Panc1 (cell line): ENCODE data around the gene POLDIP2. TPM values are rescaled to one million over a fixed set of nuclear protein-coding genes. Genes with fewer than 3 reads are reported as not detected.

Experiments
- ATAC-seq: fragments of 200-7000 bp; cut with Tn5 transposase; 2 replicates; pipeline ENCODE4 v1.9.1; 2020; ENCODE audit warnings: mild to moderate bottlenecking, moderate library complexity
- Bru-seq: library from RNA; stranded (reverse); fragments of 400-500 nt; gene quantifications from one replicate; lab custom pipeline; 2021; lab: Mats Ljungman, UMichigan
- BruChase-seq, 2 experiments: library from RNA; stranded (reverse); fragments of 400-500 nt; gene quantifications; one replicate each; lab custom pipeline; 2021; lab: Mats Ljungman, UMichigan
- BruUV-seq: library from RNA; stranded (reverse); fragments of 400-500 nt; replicated peaks from 2 replicates; lab custom pipeline; 2021; lab: Mats Ljungman, UMichigan
- CTCF ChIA-PET: fragments of 300-600 bp; sonication (Branson Sonifier 250); formaldehyde crosslinking; loops from one replicate; lab custom pipeline; 2022; ENCODE audit warnings: antibody characterized with exemption; lab: Charles Lee
- POLR2A ChIA-PET: fragments of 300-600 bp; sonication (Branson Sonifier 250); formaldehyde crosslinking; loops from one replicate; lab custom pipeline; 2022; ENCODE audit warnings: antibody characterized with exemption; lab: Charles Lee
- DNase-seq: peaks from one replicate; pipeline ENCODE4 v3.0.0-alpha.2; 2010; ENCODE audit warnings: low read depth, low spot score
- H3K27ac ChIP-seq: 2 replicates; pipeline ENCODE4 v1.5.1; 2011; ENCODE audit warnings: mild to moderate bottlenecking, low read length, inconsistent platforms
- H3K27me3 ChIP-seq: fragments of 200-500 bp; sonication (Bioruptor generic); 2 replicates; pipeline ENCODE4 v1.6.0; 2014; ENCODE audit warnings: low read length, inconsistent platforms; ENCODE audit not compliant: control insufficient read depth, insufficient read depth
- H3K36me3 ChIP-seq: fragments of 200-500 bp; sonication (Bioruptor generic); 2 replicates; pipeline ENCODE4 v1.5.1; 2014; ENCODE audit warnings: inconsistent platforms, mild to moderate bottlenecking, low read length, moderate library complexity; ENCODE audit not compliant: control insufficient read depth, insufficient read depth
- H3K4me1 ChIP-seq: 2 replicates; pipeline ENCODE4 v1.5.1; 2011; ENCODE audit warnings: inconsistent platforms, mild to moderate bottlenecking, low read length, moderate library complexity; ENCODE audit not compliant: control insufficient read depth, insufficient read depth
- H3K4me3 ChIP-seq, 2 experiments: 2 replicates each; pipeline ENCODE4 v1.5.1; 2011 to 2012; ENCODE audit warnings: low read depth in 2 of 2, low read length in 2 of 2, mild to moderate bottlenecking in 2 of 2, inconsistent platforms in 1 of 2, moderate library complexity in 1 of 2
- H3K9me3 ChIP-seq: fragments of 200-500 bp; sonication (Bioruptor generic); 2 replicates; pipeline ENCODE4 v1.5.1; 2014; ENCODE audit warnings: low read depth, mild to moderate bottlenecking, inconsistent platforms, low read length, moderate library complexity; ENCODE audit not compliant: control insufficient read depth, insufficient read depth
- CTCF ChIP-seq: fragments of 450-650 bp; IDR thresholded peaks from 2 replicates; pipeline ENCODE4 v1.5.1; 2017; ENCODE audit warnings: mild to moderate bottlenecking
- POLR2AphosphoS5 ChIP-seq: IDR thresholded peaks from 2 replicates; pipeline ENCODE4 v1.6.1; 2012; ENCODE audit warnings: mild to moderate bottlenecking, low read depth, low read length, moderate library complexity
- SIN3A ChIP-seq: IDR thresholded peaks from 2 replicates; pipeline ENCODE4 v1.6.1; 2012; ENCODE audit warnings: low read depth, mild to moderate bottlenecking, low read length, moderate library complexity, borderline replicate concordance; ENCODE audit not compliant: insufficient read depth
- TCF7L2 ChIP-seq: IDR thresholded peaks from 2 replicates; pipeline ENCODE4 v1.6.1; 2011; ENCODE audit warnings: mild to moderate bottlenecking, low read depth, low read length, inconsistent platforms
- in situ Hi-C: cut with HindIII; loops from 2 replicates; pipeline ENCODE4 v1.10.0; 2016; ENCODE audit warnings: low sequenced_read_pairs, low pct_unique_long_range_greater_than_20kb
- intact Hi-C: fragments of 100-400 bp; cut with micrococcal nuclease; formaldehyde crosslinking; loops from one replicate; pipeline ENCODE4 v1.10.0; 2022; ENCODE audit not compliant: unreplicated experiment
- long read RNA-seq: library from polyadenylated mRNA; unstranded; transcript quantifications from one replicate; pipeline ENCODE4 v2.0.0, GENCODE V29; 2021; ENCODE audit not compliant: unreplicated experiment
- polyA plus RNA-seq: library from polyadenylated mRNA; unstranded; fragments of >200 nt; gene quantifications from one replicate; pipeline ENCODE4 v1.2.1, GENCODE V29; 2012; ENCODE audit warnings: missing spikeins; ENCODE audit not compliant: insufficient read length
- total RNA-seq: library from RNA; stranded (reverse); gene quantifications from one replicate; pipeline ENCODE4 v1.2.1, GENCODE V29; 2021; ENCODE audit not compliant: unreplicated experiment
- TF ChIP-seq, protein P1 (sequence below), 2 experiments: IDR thresholded peaks; 2 replicates each; pipeline ENCODE4 v1.6.1; 2011 to 2012; ENCODE audit warnings: low read depth in 2 of 2, control low read depth in 1 of 2, low read length in 1 of 2, mild to moderate bottlenecking in 1 of 2, moderate library complexity in 1 of 2; ENCODE audit not compliant: insufficient read depth in 1 of 2

The POLDIP2 gene
- total RNA-seq (175 TPM), Bru-seq, nascent RNA (percentile 87 among the genes with signal in this experiment), BruChase-seq, experiment 1, labeled RNA remaining after a 2-hour chase (percentile 90 among the genes with signal in this experiment), BruChase-seq, experiment 2, labeled RNA remaining after a 6-hour chase (percentile 96 among the genes with signal in this experiment)
- 163 TPM for polyA plus RNA-seq
- long read RNA-seq, transcript POLDIP2-201 (11 exons, 2,121 nt), result major isoform, 418 of 495 reads
- long read RNA-seq, partial matches to known transcripts, result 26 of 495 reads
- long read RNA-seq, other reads (novel, unspliced or antisense), result 50 of 495 reads

GRCh38 chr17:28357061-28357900 lies at the start of gene POLDIP2:
Gene POLDIP2, minus strand, starts transcription at chr17:28357527. Its CDS starts 79 bp downstream, at chr17:28357448.
- DNase-seq, result peak; percentile 41
- peaks cover 18% of the 10 kb centered on the region for H3K4me1 ChIP-seq
- peak; percentile 100 for ATAC-seq
- no peaks in the 10 kb centered on the region for H3K27me3 ChIP-seq
- ChIA-PET CTCF (interaction anchor here (0.6 kb wide), 1 partner anchor 552 kb away, joined by 3 read pairs; no protein-coding TSS in a partner anchor), POLR2A (interaction anchor here (0.7 to 1.5 kb wide), 5 partner anchors 9 to 26 kb away, joined by 3 to 9 read pairs (median 4); partner anchors contain the start of genes IFT20, TNFAIP1 and VTN)
- H3K9me3 ChIP-seq, result no peaks in the 10 kb centered on the region
- TF ChIP-seq TCF7L2, result 0 out of 2 replicates have a peak, but pooled peaks have one; percentile 29
- no peak for TF ChIP-seq CTCF
- TF ChIP-seq SIN3A, result peak; percentile 86; the same call in 1 of the 2 replicates
- TF ChIP-seq, protein P1, sequence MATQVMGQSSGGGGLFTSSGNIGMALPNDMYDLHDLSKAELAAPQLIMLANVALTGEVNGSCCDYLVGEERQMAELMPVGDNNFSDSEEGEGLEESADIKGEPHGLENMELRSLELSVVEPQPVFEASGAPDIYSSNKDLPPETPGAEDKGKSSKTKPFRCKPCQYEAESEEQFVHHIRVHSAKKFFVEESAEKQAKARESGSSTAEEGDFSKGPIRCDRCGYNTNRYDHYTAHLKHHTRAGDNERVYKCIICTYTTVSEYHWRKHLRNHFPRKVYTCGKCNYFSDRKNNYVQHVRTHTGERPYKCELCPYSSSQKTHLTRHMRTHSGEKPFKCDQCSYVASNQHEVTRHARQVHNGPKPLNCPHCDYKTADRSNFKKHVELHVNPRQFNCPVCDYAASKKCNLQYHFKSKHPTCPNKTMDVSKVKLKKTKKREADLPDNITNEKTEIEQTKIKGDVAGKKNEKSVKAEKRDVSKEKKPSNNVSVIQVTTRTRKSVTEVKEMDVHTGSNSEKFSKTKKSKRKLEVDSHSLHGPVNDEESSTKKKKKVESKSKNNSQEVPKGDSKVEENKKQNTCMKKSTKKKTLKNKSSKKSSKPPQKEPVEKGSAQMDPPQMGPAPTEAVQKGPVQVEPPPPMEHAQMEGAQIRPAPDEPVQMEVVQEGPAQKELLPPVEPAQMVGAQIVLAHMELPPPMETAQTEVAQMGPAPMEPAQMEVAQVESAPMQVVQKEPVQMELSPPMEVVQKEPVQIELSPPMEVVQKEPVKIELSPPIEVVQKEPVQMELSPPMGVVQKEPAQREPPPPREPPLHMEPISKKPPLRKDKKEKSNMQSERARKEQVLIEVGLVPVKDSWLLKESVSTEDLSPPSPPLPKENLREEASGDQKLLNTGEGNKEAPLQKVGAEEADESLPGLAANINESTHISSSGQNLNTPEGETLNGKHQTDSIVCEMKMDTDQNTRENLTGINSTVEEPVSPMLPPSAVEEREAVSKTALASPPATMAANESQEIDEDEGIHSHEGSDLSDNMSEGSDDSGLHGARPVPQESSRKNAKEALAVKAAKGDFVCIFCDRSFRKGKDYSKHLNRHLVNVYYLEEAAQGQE (IDR thresholded peaks at IDR 0.05; ENCODE audit: insufficient read depth in 1 of 2, low read depth in 2 of 2, low read length in 1 of 2), result no peak
- peak; percentile 95 for TF ChIP-seq POLR2AphosphoS5
- peaks cover 17% of the 10 kb centered on the region for H3K36me3 ChIP-seq
- peak within 1 kb of the TSS; percentile 97 for H3K27ac ChIP-seq
- BruUV-seq, result no TSS peak
- in situ Hi-C loops, result no loop called here
- intact Hi-C loops, result no loop called here
- peak within 1 kb of the TSS; percentile 96 to 100 for H3K4me3 ChIP-seq

DNA sequence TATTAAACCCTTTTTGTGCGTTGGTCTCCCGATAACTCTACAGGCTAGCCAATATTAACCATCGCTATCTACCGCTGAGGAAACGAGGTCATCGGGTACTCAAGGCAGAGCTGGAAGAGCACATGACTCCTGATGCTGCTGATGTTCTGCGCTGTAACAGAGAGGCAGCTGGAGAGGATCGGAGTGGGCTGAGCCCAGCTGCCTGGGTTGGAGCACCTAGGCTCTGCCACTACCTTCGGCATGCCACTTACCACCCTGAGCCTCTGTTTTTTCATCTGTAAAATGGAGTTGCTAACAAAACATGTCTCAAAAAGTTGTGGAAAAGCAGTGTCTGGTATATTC lies 49.1 kb upstream of the POLDIP2 start:
- no TSS peak for BruUV-seq

More for the DNA sequence above, 49.1 kb upstream of the POLDIP2 start:
- ATAC-seq (peak; percentile 38), DNase-seq (no peak)
- peak overlapping the region; percentile 59 to 73 for H3K4me3 ChIP-seq
- POLR2A ChIA-PET, result no interaction called here
- no peaks in the 10 kb centered on the region for H3K27me3 ChIP-seq
- peaks cover 8% of the 10 kb centered on the region for H3K4me1 ChIP-seq
- CTCF ChIA-PET, result interaction anchor here (1.1 kb wide), 1 partner anchor 10 kb away, joined by 4 read pairs; no protein-coding TSS in a partner anchor
- peak overlapping the region; percentile 4; the same call in 1 of the 2 replicates for H3K27ac ChIP-seq
- no peaks in the 10 kb centered on the region for H3K9me3 ChIP-seq
- intact Hi-C loops (no loop called here), in situ Hi-C loops (no loop called here)
- TF ChIP-seq TCF7L2 (no peak), SIN3A (no peak)
- H3K36me3 ChIP-seq, result no peaks in the 10 kb centered on the region
